OCI-LY7 (cell line): ENCODE data around the gene HIP1.

Experiments
- EZH2phosphoT487 ChIP-seq: fragments of 200-600 bp; sonication (generic); IDR thresholded peaks from 2 replicates; pipeline ENCODE4 v1.6.1; 2018; ENCODE audit warnings: low read depth, borderline replicate concordance, mild to moderate bottlenecking, mixed run types, antibody characterized with exemption, low read length, moderate library complexity, mixed read lengths
- TF ChIP-seq, protein P1 (sequence below): fragments of 200-600 bp; sonication (generic); conservative IDR thresholded peaks from 2 replicates; pipeline ENCODE4 v1.5.1; 2014; ENCODE audit warnings: mild to moderate bottlenecking, antibody characterized with exemption, low read length, moderate library complexity, mixed read lengths

DNA sequence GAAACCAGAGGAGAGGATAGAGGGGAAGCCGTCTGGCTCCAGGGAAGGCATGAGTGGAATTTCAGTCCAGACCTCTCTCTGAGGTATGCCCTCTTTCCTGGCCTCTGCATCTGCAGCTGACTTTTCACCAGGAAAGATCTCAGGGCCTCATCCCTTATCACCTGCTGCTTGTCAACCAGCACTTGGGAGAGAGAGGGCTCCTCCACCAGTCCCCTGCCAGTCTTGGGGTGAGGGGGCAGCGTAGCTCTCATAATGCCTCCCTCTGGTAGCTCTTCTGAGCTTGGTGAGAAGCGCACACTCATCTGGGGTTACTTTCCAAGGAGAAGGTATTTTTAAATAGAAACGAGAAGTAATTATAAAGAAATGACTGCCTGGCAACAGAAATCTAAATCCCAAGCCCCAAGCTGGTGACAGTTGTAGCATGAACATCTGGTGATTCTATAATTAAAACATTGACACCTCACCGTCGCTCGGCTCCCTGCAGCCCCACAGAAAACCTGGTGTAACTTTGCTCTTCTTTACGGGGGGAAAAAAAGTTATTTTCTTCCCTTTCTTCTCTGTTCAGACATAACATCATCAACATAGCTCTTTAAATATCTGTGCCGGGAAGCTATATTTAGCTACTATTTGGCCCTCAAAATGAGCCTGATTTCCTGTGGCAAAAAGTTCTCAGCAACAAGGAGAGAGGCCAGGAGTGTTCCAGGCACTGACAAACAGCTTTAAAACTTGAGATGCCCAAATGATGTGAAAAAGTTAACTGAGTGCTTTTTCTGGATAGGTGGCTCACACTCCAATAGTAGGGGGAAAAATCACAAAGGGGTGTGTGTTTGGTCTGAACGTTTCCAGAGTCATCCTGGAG is 26.9 kb downstream of the HIP1 start:
- TF ChIP-seq, protein P1, sequence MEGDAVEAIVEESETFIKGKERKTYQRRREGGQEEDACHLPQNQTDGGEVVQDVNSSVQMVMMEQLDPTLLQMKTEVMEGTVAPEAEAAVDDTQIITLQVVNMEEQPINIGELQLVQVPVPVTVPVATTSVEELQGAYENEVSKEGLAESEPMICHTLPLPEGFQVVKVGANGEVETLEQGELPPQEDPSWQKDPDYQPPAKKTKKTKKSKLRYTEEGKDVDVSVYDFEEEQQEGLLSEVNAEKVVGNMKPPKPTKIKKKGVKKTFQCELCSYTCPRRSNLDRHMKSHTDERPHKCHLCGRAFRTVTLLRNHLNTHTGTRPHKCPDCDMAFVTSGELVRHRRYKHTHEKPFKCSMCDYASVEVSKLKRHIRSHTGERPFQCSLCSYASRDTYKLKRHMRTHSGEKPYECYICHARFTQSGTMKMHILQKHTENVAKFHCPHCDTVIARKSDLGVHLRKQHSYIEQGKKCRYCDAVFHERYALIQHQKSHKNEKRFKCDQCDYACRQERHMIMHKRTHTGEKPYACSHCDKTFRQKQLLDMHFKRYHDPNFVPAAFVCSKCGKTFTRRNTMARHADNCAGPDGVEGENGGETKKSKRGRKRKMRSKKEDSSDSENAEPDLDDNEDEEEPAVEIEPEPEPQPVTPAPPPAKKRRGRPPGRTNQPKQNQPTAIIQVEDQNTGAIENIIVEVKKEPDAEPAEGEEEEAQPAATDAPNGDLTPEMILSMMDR = no peak
- no peak for TF ChIP-seq EZH2phosphoT487
